GF-D8 (cell line): ENCODE data around the gene TMEM74B.

Experiments used
- DNase-seq: peaks from one replicate; lab custom pipeline; 2025; lab: John Stamatoyannopoulos, UW

Gene TMEM74B

GRCh38 chr20:1205802-1206201 lies 21.0 kb upstream of the TMEM74B start:
- no peak for DNase-seq

GRCh38 chr20:1204576-1204975 lies 19.8 kb upstream of the TMEM74B start:
- DNase-seq = no peak

DNA sequence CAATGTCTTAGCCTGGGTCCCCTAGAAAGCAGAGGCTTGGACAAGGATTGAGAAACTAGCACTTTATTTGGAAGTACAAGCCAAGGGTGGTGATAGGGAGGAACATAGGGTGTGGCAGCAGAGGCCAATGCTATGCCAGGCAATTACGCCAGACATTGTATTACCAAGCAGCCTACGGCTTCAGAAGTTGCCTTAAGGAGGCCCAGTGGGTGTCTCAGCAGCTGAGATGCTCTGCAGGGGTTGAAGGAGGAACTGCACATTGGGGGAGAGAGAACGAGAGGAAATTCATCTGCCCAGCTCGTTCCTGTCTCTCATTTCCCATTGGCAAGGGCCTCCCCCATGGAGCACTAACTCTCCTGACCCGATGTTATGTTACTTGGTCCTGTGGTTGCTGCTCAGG lies 19.3 kb upstream of the TMEM74B start:
- no peak for DNase-seq

DNA sequence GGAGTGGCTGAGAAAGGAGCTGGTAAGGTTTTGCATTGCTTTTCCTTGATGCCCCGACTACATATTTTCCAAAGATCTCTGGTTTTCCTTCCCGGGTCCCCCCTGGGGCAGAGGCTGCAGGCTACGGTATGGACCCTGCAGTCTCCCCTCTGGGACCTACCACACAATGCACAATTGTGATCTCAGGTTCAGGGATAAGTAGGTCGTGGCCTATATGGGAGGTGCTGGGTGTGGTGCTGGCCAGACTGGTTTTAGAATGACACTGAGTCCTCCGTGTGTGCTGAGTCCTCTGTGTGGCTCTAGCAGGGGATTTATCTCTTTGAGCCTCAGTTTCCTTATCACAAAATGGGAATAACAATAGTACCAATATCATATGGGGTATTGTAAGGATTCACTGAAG lies 18.8 kb upstream of the TMEM74B start:
- no peak for DNase-seq

- DNase-seq = no peak
Measured at GRCh38 chr20:1202762-1203504, 18.2 kb upstream of the TMEM74B start, which contains the start of gene C20orf202. Gene C20orf202 (plus strand): TSS chr20:1203454. CDS start chr20:1203586, 132 bp downstream.

DNA sequence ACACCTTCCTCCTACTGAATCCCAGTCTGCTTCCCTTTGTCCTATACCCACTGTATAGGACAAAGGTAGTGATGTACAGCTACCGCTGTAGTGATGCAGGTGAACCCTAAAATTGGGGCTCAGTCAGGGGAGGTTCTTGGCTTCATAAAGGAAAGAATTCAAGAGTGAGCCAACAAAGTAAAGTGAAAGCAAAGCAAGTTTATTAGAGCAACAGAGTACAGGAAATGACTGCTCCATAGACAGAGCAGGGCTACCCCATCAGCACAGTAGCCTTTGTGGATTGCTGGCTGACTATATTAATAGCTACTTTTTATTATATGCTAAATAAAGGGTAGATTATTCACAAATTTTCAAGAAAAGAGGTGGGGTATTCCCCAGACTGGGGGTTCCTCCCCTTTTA lies 15.2 kb upstream of the TMEM74B start:
- DNase-seq = no peak

- DNase-seq = no peak
Measured at GRCh38 chr20:1199212-1199873, 14.6 kb upstream of the TMEM74B start.

- DNase-seq = no peak
Measured at GRCh38 chr20:1198751-1199150, 14.0 kb upstream of the TMEM74B start.

DNA sequence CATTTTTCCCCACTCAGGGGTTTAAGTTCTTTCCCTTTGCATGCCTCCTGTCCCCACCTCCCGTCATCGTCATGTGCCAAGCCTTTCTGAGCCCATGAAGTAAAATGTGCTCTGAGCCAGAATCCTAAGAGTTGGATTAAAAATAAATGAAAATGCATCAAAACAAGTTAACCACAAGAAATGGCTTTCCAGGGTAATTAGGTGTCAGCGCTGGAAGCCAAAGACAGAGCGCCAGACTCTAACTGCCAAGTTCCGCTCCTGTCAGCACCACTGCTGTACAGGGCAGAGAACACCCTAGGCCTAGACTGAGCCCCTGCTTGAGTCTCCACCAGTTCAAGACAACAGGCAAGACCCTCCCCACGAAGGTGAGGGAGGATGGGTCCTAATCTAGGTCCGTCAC lies 13.0 kb upstream of the TMEM74B start:
- DNase-seq = no peak

DNA sequence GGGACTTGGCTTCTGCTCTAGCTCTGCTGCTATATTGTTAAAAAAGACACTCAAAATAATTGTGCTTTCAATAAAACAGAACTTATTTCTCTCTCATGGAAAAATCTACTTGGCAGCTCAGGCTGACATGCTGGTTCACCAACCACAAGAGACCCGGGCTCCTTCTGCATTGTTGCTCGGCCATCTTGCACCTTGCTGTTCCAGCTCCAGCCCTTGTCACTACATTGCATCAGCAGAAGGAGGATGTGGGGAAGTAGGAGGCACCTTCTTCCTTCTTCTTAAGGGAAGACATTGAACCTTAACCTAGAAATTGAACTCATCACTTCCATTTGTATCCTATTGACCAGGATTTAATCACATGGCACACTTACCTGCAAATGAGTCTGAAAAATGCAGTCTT lies 11.9 kb upstream of the TMEM74B start:
- DNase-seq = no peak

GRCh38 chr20:1195226-1195625 lies 10.4 kb upstream of the TMEM74B start:
- no peak for DNase-seq

- DNase-seq = no peak
Measured at GRCh38 chr20:1191299-1191698, 6.5 kb upstream of the TMEM74B start.

GRCh38 chr20:1190847-1191246 lies 6.1 kb upstream of the TMEM74B start:
- DNase-seq = no peak

DNA sequence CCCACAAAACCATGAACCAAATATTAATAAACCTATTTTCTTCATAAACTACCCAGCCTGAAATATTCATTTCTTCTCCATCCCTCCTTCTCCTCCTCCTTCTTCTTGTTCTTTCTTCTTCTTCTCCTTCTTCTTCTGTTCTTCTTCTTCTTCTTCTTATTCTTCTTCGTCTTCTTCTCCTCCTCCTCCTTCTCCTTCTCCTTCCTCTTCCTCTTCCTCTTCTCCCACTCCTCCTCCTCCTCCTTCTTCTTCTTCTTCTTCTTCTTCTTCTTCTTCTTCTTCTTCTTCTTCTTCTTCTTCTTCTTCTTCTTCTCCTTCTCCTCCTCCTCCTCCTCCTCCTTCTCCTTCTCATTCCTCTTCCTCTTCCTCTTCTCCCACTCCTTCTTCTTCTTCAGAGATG lies 5.0 kb upstream of the TMEM74B start:
- no peak for DNase-seq

DNA sequence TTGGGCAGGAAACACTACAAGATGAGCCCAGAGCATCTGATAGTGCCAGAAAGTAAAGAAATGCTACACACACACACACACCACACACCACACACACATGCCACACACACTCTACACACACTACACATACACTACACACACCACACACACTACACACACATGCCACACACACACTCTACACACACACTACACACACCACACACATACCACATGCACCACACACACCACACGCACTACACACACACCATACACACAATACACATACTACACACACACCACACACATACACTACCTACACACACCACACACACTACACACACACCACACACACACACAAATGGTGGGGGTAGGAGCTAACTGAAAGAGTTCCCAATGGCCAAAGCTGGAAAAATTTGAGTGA lies 3.6 kb upstream of the TMEM74B start:
- DNase-seq = no peak

DNA sequence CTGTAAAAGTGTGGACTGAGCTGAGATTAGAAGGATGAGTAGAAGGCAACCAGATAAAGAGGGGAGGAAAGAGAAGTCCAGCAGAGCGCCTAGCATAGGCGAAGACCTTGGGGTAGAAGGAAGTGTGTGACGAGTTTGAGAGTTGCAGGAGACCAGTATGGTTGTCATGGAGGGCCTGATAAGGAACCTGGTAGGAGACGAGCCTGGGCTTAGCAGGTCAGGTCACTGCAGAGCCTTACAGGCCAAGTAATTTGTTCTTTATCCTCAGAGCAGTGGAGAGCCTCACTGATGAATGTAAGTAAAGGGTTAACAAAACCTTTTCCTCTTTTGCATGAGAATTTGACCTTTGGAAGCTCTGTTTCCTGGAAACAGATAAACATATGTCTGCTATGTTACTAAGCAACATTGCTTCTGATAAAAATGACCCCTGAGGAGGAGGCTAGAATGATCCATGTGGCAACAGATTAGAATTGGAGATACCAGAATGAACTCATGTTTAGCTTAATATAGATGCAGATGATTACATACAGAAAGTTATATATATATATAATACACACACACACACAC lies 2.9 kb upstream of the TMEM74B start:
- peak; percentile 6 for DNase-seq

DNA sequence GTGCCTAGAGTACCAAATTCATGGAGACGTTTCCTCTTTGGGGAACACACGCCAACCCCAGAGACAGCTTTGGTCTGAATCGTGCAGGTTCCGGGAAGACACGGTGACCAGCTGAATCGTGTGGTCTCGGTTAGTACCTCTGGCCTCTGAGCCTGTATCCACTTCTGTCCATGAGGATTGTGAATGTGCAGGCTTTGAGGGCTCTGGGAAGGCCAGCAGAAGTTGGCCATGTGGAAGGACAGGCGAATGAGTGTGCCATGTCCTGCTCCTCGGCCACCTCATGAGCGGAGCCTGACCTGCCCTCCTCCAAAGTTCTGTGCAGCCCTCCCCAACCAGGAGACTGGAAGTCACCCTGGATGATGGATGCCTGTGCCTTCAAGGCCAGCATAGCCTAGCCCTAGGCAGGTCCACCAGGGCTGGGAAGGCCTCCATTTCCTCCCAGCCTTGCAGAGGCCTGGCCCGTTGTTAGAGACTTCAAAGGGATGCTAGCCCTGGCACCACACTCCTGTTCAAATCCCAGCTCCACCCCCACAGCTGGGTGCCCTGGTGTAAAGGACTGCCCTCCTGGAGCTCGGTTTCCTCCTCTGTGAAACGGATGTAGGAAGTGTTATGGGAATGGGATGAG lies 1.7 kb upstream of the TMEM74B start:
- DNase-seq = no peak

DNA sequence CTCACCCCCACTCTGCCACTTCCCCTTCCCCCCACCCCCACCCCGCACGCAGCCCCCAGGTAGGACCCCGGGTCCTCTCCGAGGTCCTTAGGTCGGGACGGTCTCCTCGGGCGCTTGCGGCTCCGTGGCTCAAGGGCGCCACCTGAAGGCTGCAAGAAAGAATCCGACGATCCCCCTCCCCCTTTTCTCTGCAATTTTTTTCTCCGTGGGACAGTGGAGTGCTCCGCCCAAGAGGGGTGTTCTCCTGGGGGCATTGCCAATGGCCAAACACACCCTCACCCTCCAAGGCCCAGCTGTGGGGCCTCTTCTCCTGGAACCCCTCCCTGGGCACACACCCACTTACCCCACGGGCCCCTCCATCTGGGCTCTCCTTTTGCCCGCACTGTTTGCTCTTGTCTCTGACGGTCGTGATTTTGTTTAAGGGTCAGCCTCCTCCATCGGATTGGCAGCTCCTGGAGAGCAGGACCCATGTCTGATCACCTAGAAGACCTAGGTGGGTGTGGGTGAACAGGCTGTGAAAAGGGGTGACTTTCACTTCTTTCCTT lies 1.1 kb upstream of the TMEM74B start:
- DNase-seq = peak; percentile 1

DNA sequence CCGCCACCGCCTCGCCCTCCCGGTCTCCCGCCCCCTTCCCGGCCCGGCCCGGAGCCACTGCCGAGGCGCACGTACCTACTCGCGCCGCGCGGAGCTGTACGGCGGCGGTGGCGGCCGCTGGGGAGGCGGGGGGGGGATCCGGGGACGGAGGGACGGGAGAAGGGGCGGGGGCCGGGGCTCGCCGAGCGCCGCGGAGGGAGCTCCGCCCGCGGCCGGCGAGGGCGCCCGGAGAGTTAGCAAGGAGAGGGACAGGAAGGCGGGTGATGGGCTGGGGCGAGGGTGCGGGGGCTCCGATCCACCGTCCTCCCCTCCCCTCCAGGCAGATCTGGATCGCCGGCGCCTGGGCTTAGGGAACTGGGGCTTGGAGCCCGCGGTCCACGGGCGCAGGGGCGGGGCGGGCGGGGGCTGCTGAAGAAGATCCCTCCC lies 548 bp upstream of the TMEM74B start:
- DNase-seq = no peak

GRCh38 chr20:1184260-1184637 lies 532 bp downstream of the TMEM74B start:
- no peak for DNase-seq

- no peak for DNase-seq
Measured at GRCh38 chr20:1183153-1183552, 1.6 kb downstream of the TMEM74B start.

DNA sequence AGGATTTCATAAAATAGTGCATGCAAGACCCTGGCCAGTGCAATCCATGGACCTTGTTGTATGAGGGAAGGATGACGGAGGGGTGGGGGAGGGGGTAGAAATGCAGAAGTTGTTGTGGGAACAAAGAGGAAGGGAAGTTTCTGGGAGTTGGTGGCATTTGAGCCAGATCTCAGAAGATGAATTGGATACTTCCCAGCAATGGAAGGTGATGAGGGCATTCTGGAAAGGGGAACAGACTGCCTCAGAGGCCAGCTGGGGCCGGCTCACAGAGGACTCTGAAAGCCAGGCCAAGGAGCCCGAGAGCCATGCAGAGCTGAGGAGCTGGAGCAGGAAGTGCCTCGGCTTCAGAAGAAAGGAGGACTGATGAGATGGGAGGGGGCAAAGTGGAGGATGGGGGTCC lies 2.7 kb downstream of the TMEM74B start:
- DNase-seq = no peak

- DNase-seq = no peak
Measured at GRCh38 chr20:1180949-1181348, 3.8 kb downstream of the TMEM74B start.
